Loucy (cell line): Measurements from ENCODE around the gene ZNF593OS.

Experiments
- H2AFZ ChIP-seq: fragments of 200-600 bp; sonication (generic); 2 replicates; pipeline ENCODE4 v1.6.0; 2016; ENCODE audit warnings: antibody characterized with exemption, mild to moderate bottlenecking, low read length, moderate library complexity
- H3F3A ChIP-seq: fragments of 200-600 bp; 2 replicates; pipeline ENCODE4 v1.6.0; 2016; ENCODE audit warnings: antibody characterized with exemption, low read depth, mild to moderate bottlenecking
- H3K27me3 ChIP-seq: fragments of 200-600 bp; sonication (generic); 2 replicates; pipeline ENCODE4 v1.6.1; 2014; ENCODE audit warnings: low read length, mild to moderate bottlenecking; ENCODE audit not compliant: insufficient read depth, poor library complexity, severe bottlenecking
- H3K36me3 ChIP-seq: fragments of 200-600 bp; sonication (generic); 2 replicates; pipeline ENCODE4 v1.6.1; 2016; ENCODE audit warnings: low read length; ENCODE audit not compliant: insufficient read depth
- H3K4me1 ChIP-seq: fragments of 200-600 bp; sonication (generic); 2 replicates; pipeline ENCODE4 v1.5.1; 2014; ENCODE audit warnings: low read length, mild to moderate bottlenecking; ENCODE audit not compliant: insufficient read depth, poor library complexity, severe bottlenecking
- H3K4me2 ChIP-seq: fragments of 200-600 bp; sonication (generic); 2 replicates; pipeline ENCODE4 v1.6.0; 2014; ENCODE audit warnings: antibody characterized with exemption, low read length, low read depth, mild to moderate bottlenecking; ENCODE audit not compliant: poor library complexity, severe bottlenecking
- H3K4me3 ChIP-seq: fragments of 200-600 bp; sonication (generic); 2 replicates; pipeline ENCODE4 v1.5.1; 2014; ENCODE audit warnings: low read length, mild to moderate bottlenecking, mixed read lengths; ENCODE audit not compliant: poor library complexity, severe bottlenecking
- H3K79me2 ChIP-seq: fragments of 200-600 bp; sonication (generic); 2 replicates; pipeline ENCODE4 v1.6.1; 2014; ENCODE audit warnings: low read length; ENCODE audit not compliant: insufficient read depth
- H3K9ac ChIP-seq: fragments of 200-600 bp; sonication (generic); 2 replicates; pipeline ENCODE4 v1.6.0; 2014; ENCODE audit warnings: mild to moderate bottlenecking, low read depth, low read length, moderate library complexity; ENCODE audit not compliant: poor library complexity, severe bottlenecking
- H3K9me2 ChIP-seq: fragments of 200-600 bp; sonication (generic); replicated peaks from 2 replicates; pipeline ENCODE4 v1.6.1; 2016; ENCODE audit warnings: low read depth, low read length, mixed read lengths
- H3K9me3 ChIP-seq: fragments of 200-600 bp; sonication (generic); 2 replicates; pipeline ENCODE4 v1.6.1; 2014; ENCODE audit warnings: mild to moderate bottlenecking, antibody characterized with exemption, low read length, low read depth; ENCODE audit not compliant: insufficient read depth
- H4K20me1 ChIP-seq: fragments of 200-600 bp; sonication (generic); 2 replicates; pipeline ENCODE4 v1.6.0; 2014; ENCODE audit warnings: antibody characterized with exemption, low read length, mild to moderate bottlenecking; ENCODE audit not compliant: insufficient read depth, poor library complexity, severe bottlenecking
- EZH2phosphoT487 ChIP-seq: fragments of 200-600 bp; IDR thresholded peaks from 2 replicates; pipeline ENCODE4 v1.6.1; 2018; ENCODE audit warnings: antibody characterized with exemption, mild to moderate bottlenecking, moderate library complexity, borderline replicate concordance
- TF ChIP-seq, protein P1 (sequence below): fragments of 200-600 bp; sonication (generic); conservative IDR thresholded peaks from 2 replicates; pipeline ENCODE4 v1.5.1; 2014; ENCODE audit warnings: mild to moderate bottlenecking, antibody characterized with exemption, low read length

The ZNF593OS gene

GRCh38 chr1:26134466-26134865 lies 37.2 kb downstream of the ZNF593OS start:
- H3K79me2 ChIP-seq: no peaks in the 10 kb centered on the region
- H3K4me2 ChIP-seq: no peak overlapping the region
- no peaks in the 10 kb centered on the region for H4K20me1 ChIP-seq
- TF ChIP-seq, protein P1, sequence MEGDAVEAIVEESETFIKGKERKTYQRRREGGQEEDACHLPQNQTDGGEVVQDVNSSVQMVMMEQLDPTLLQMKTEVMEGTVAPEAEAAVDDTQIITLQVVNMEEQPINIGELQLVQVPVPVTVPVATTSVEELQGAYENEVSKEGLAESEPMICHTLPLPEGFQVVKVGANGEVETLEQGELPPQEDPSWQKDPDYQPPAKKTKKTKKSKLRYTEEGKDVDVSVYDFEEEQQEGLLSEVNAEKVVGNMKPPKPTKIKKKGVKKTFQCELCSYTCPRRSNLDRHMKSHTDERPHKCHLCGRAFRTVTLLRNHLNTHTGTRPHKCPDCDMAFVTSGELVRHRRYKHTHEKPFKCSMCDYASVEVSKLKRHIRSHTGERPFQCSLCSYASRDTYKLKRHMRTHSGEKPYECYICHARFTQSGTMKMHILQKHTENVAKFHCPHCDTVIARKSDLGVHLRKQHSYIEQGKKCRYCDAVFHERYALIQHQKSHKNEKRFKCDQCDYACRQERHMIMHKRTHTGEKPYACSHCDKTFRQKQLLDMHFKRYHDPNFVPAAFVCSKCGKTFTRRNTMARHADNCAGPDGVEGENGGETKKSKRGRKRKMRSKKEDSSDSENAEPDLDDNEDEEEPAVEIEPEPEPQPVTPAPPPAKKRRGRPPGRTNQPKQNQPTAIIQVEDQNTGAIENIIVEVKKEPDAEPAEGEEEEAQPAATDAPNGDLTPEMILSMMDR: no peak
- TF ChIP-seq EZH2phosphoT487: no peak
- H3F3A ChIP-seq: no peaks in the 10 kb centered on the region
- no peak overlapping the region for H3K4me3 ChIP-seq
- no peak overlapping the region for H2AFZ ChIP-seq
- H3K9ac ChIP-seq: no peak overlapping the region
- peaks cover 32% of the 10 kb centered on the region for H3K4me1 ChIP-seq
- no peaks in the 10 kb centered on the region; the same call in 1 of the 2 replicates for H3K9me3 ChIP-seq
- H3K9me2 ChIP-seq: no peaks in the 10 kb centered on the region
- H3K27me3 ChIP-seq: no peaks in the 10 kb centered on the region
- no peaks in the 10 kb centered on the region for H3K36me3 ChIP-seq

GRCh38 chr1:26132834-26133167 lies 38.8 kb downstream of the ZNF593OS start:
- H3K27me3 ChIP-seq: no peaks in the 10 kb centered on the region
- H3K79me2 ChIP-seq: peaks cover 14% of the 10 kb centered on the region; the same call in 1 of the 2 replicates
- H4K20me1 ChIP-seq: no peaks in the 10 kb centered on the region
- H3K9me3 ChIP-seq: no peaks in the 10 kb centered on the region; the same call in 1 of the 2 replicates
- H3K36me3 ChIP-seq: no peaks in the 10 kb centered on the region
- no peak for TF ChIP-seq EZH2phosphoT487
- TF ChIP-seq, protein P1: no peak
- H3K4me3 ChIP-seq: no peak overlapping the region
- H3K4me2 ChIP-seq: no peak overlapping the region
- no peak overlapping the region for H3K9ac ChIP-seq
- no peak overlapping the region for H2AFZ ChIP-seq
- peaks cover 35% of the 10 kb centered on the region for H3K4me1 ChIP-seq
- H3F3A ChIP-seq: no peaks in the 10 kb centered on the region
- H3K9me2 ChIP-seq: no peaks in the 10 kb centered on the region

GRCh38 chr1:26132128-26132833 lies 39.4 kb downstream of the ZNF593OS start:
- Histone ChIP-seq H3K4me1 (peaks cover 36% of the 10 kb centered on the region), H3K4me2 (no peak overlapping the region), H3K9ac (no peak overlapping the region), H3K79me2 (peaks cover 19% of the 10 kb centered on the region; the same call in 1 of the 2 replicates), H2AFZ (no peak overlapping the region), H4K20me1 (no peaks in the 10 kb centered on the region), H3K36me3 (no peaks in the 10 kb centered on the region), H3K27me3 (no peaks in the 10 kb centered on the region), H3K4me3 (no peak overlapping the region), H3K9me3 (no peaks in the 10 kb centered on the region; the same call in 1 of the 2 replicates), H3F3A (peaks cover 2% of the 10 kb centered on the region), H3K9me2 (no peaks in the 10 kb centered on the region)
- TF ChIP-seq, protein P1: no peak
- TF ChIP-seq EZH2phosphoT487: no peak
